ENCODE measurements around the gene DLG2. TPM values are rescaled to one million over a fixed set of nuclear protein-coding genes. Genes with fewer than 3 reads are reported as not detected.
"Not testable (repeated sequence)": the region's sequence is repeated elsewhere in the genome, so short reads cannot be mapped to it uniquely, and the experiment has no call there.

DLG2 gene
- total RNA-seq, 4 donors from 2014 or later, result 6.5 to 14.6 (median 7.2) TPM

GRCh38 chr11:85257837-85258236 lies 369.3 kb downstream of the DLG2 start:
- Histone ChIP-seq H3K36me3 (peaks cover 0 to 8% (median 0%) of the 10 kb centered on the region in 3 donors), H3K27me3 (no peaks in the 10 kb centered on the region), H3K4me3 (no peak overlapping the region), H3K9me3 (peaks cover 0 to 9% (median 3%) of the 10 kb centered on the region in 4 donors), H3K27ac (no peak overlapping the region), H3K4me1 (no peaks in the 10 kb centered on the region)
- no peak for DNase-seq (ENCODE audit: low spot score in 2 of 2)
- TF ChIP-seq POLR2A (IDR thresholded peaks at IDR 0.05) (no peak), EP300 (IDR thresholded peaks at IDR 0.05) (no peak), CTCF (IDR thresholded peaks at IDR 0.05) (no peak)

GRCh38 chr11:85256433-85256832 lies 370.7 kb downstream of the DLG2 start:
- no peak overlapping the region for H3K4me3 ChIP-seq
- H3K9me3 ChIP-seq, result peaks cover 0 to 9% (median 3%) of the 10 kb centered on the region in 4 donors
- peaks cover 0 to 8% (median 0%) of the 10 kb centered on the region in 3 donors for H3K36me3 ChIP-seq
- H3K4me1 ChIP-seq, result no peaks in the 10 kb centered on the region
- H3K27ac ChIP-seq, result no peak overlapping the region
- H3K27me3 ChIP-seq, result no peaks in the 10 kb centered on the region
- WGBS, 2 donors, result 92 to 93% methylated on average over 7 of the region's 7 CpGs
- no peak for DNase-seq (ENCODE audit: low spot score in 2 of 2)
- TF ChIP-seq CTCF (IDR thresholded peaks at IDR 0.05) (no peak), EP300 (IDR thresholded peaks at IDR 0.05) (no peak), POLR2A (IDR thresholded peaks at IDR 0.05) (no peak)

GRCh38 chr11:85249482-85249881 lies 377.7 kb downstream of the DLG2 start:
- TF ChIP-seq EP300 (IDR thresholded peaks at IDR 0.05) (no peak), POLR2A (IDR thresholded peaks at IDR 0.05) (no peak), CTCF (IDR thresholded peaks at IDR 0.05) (no peak)
- H3K4me3 ChIP-seq, result no peak overlapping the region
- H3K4me1 ChIP-seq, result no peaks in the 10 kb centered on the region
- no peak for DNase-seq (ENCODE audit: low spot score in 2 of 2)
- H3K36me3 ChIP-seq, result peaks cover 0 to 8% (median 0%) of the 10 kb centered on the region in 3 donors
- H3K27ac ChIP-seq, result no peak overlapping the region
- no peaks in the 10 kb centered on the region for H3K27me3 ChIP-seq
- peaks cover 0 to 9% (median 3%) of the 10 kb centered on the region in 4 donors for H3K9me3 ChIP-seq

GRCh38 chr11:85247797-85248196 lies 379.3 kb downstream of the DLG2 start:
- Histone ChIP-seq H3K4me1 (no peaks in the 10 kb centered on the region), H3K27me3 (no peaks in the 10 kb centered on the region), H3K9me3 (no peaks in the 10 kb centered on the region), H3K36me3 (no peaks in the 10 kb centered on the region), H3K27ac (no peak overlapping the region), H3K4me3 (no peak overlapping the region)
- WGBS, 2 donors, result 91 to 93% methylated on average over 3 of the region's 3 CpGs
- DNase-seq (ENCODE audit: low spot score in 2 of 2), result no peak
- no peak for TF ChIP-seq CTCF (IDR thresholded peaks at IDR 0.05)

- Histone ChIP-seq H3K27ac (no peak overlapping the region), H3K36me3 (no peaks in the 10 kb centered on the region), H3K4me1 (no peaks in the 10 kb centered on the region), H3K9me3 (peaks cover 0 to 14% (median 1%) of the 10 kb centered on the region in 4 donors), H3K27me3 (no peaks in the 10 kb centered on the region), H3K4me3 (no peak overlapping the region)
- DNase-seq (ENCODE audit: low spot score in 2 of 2), result no peak
- TF ChIP-seq CTCF (IDR thresholded peaks at IDR 0.05), result no peak
- TF ChIP-seq EP300 (IDR thresholded peaks at IDR 0.05), result no peak
- no peak for TF ChIP-seq POLR2A (IDR thresholded peaks at IDR 0.05)
- WGBS, 2 donors, result 83 to 91% methylated on average over 1 of the region's 1 CpG
These were observed 388.2 kb downstream of the DLG2 start for GRCh38 chr11:85238906-85239305.

- H3K9me3 ChIP-seq, result peaks cover 0 to 14% (median 1%) of the 10 kb centered on the region in 4 donors
- not testable (repeated sequence) for DNase-seq (ENCODE audit: low spot score in 2 of 2); H3K4me3 ChIP-seq; H3K4me1 ChIP-seq; H3K27me3 ChIP-seq; H3K27ac ChIP-seq; H3K36me3 ChIP-seq
- WGBS, 2 donors, result 91 to 96% methylated on average over 2 of the region's 2 CpGs
These were observed 389.1 kb downstream of the DLG2 start for GRCh38 chr11:85238038-85238437.

Measured in tibial nerve (tissue), 4 donors.